ENCODE results near the gene SLC4A7. TPM values are rescaled to one million over a fixed set of nuclear protein-coding genes. Genes with fewer than 3 reads are reported as not detected.

Gene SLC4A7
- polyA plus RNA-seq, 1 of the 3 experiments (the other 2 are of a cell fraction) = 3.9 TPM

DNA sequence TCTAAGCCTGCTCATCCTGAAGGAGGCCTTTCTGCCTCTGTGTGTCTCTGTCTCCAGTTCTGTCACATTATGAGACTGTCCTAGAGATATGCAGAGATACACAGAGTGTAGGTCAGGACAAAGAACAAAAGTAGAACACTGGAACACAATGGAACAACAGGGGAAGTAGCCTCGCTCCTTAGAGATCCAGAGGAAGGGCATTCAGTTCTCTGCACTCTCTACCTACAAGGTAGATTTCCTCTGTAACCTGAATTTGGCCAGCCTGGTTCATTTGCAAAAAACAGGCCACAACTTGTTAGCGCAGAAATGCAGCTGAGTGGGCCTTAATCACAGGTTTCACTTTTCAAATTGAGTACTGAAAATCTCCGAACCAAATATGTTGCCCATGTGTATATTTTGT is 134.4 kb downstream of the SLC4A7 start:
- POLR2A ChIA-PET = no interaction called here

DNA sequence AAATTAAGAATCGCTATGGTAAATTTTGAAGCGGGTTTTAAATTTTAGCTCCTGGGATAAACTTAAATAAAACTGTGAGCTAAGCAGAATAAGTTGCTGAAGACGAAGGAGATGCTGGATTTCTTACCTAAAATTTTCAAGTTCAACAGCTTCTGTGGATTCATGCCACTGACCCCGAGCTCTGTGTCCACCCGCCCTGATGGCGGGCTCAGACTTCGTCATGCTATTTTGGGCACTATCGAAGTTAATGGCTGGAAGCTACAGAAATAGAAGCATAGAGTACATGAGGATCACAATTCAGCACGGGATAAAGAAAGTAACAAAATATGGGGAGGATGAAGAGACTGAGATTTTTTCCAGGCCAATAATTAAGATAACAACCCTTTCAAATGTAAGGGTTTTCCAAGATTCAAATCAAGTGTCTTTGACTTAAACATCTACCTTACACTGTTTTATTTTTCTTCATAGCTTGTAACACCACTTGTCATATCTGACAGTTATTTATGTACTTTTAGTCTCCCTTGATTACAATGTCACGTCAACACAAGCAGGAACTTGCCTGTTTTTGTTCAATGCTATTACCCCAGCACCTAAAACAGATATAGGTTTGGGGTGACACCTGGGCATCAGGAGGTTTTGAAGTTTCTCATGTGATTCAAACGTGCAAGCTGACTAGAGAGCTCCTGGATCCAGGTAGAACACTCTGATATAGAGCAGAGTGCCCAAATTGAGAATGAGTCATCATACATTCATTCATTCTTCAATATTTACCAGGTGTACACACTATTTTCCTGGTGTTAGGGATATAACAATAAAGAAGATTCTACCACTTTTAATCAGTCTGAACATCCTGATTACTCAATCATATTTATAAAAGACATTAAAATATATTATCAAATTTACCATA is 138.0 kb downstream of the SLC4A7 start:
- ChIA-PET POLR2A (no interaction called here), CTCF (interaction anchor here (2.2 kb wide), 1 partner anchor 11 kb away, joined by 12 read pairs; no protein-coding TSS in a partner anchor)
- no peaks in the 10 kb centered on the region for H3K9me2 ChIP-seq
- no peak overlapping the region for H3K4me3 ChIP-seq (ENCODE audit: low read depth in 2 of 2, low read length in 1 of 2)
- no peak overlapping the region for H3K9ac ChIP-seq
- no peak overlapping the region for H3K4me2 ChIP-seq
- no peak overlapping the region for H2AFZ ChIP-seq (ENCODE audit: low read depth)
- no peaks in the 10 kb centered on the region for H3K27me3 ChIP-seq (ENCODE audit: insufficient read depth)
- H3K9me3 ChIP-seq = no peaks in the 10 kb centered on the region
- H3K27ac ChIP-seq (ENCODE audit: low read depth in 2 of 2, low read length in 1 of 2) = no peak overlapping the region
- H3F3A ChIP-seq (replicated peaks; ENCODE audit: insufficient read depth) = no peaks in the 10 kb centered on the region
- WGBS (ENCODE audit: low lambda C conversion rate) = 82% methylated on average over 11 of the region's 11 CpGs
- no peaks in the 10 kb centered on the region for H4K20me1 ChIP-seq (ENCODE audit: insufficient read depth)
- TF ChIP-seq RFX5 (IDR thresholded peaks at IDR 0.05; ENCODE audit: low read length) (no peak), SMC3 (IDR thresholded peaks at IDR 0.05; ENCODE audit: low read depth, low read length) (no peak), EP300 (IDR thresholded peaks at IDR 0.05; ENCODE audit: borderline replicate concordance in 1 of 2, low read depth in 1 of 2, low read length in 1 of 2) (no peak), MEF2A (IDR thresholded peaks at IDR 0.05; ENCODE audit: borderline replicate concordance, low read depth) (no peak), RCOR1 (IDR thresholded peaks at IDR 0.05; ENCODE audit: low read length) (no peak)
- H3K4me1 ChIP-seq (ENCODE audit: control insufficient read depth in 1 of 2, insufficient read depth in 2 of 2, low read depth in 1 of 2, low read length in 1 of 2) = no peaks in the 10 kb centered on the region; a peak in 1 of 4 replicates
- no peaks in the 10 kb centered on the region for H3K36me3 ChIP-seq (replicated peaks in 1 of 2; ENCODE audit: control insufficient read depth in 1 of 2, insufficient read depth in 2 of 2, low read length in 1 of 2)
- no peaks in the 10 kb centered on the region for H3K79me2 ChIP-seq (ENCODE audit: insufficient read depth)
- DNase-seq = no peak

More for the DNA sequence above, 134.4 kb downstream of the SLC4A7 start:
- Histone ChIP-seq H3K4me1 (ENCODE audit: control insufficient read depth in 1 of 2, insufficient read depth in 2 of 2, low read depth in 1 of 2, low read length in 1 of 2) (no peaks in the 10 kb centered on the region; a peak in 1 of 4 replicates), H3K27me3 (ENCODE audit: insufficient read depth) (no peaks in the 10 kb centered on the region), H4K20me1 (ENCODE audit: insufficient read depth) (no peaks in the 10 kb centered on the region), H2AFZ (ENCODE audit: low read depth) (0 out of 2 replicates have a peak overlapping the region, but pooled peaks have one; percentile 54), H3K79me2 (ENCODE audit: insufficient read depth) (no peaks in the 10 kb centered on the region), H3K9ac (no peak overlapping the region), H3K4me3 (ENCODE audit: low read depth in 2 of 2, low read length in 1 of 2) (no peak overlapping the region), H3K9me3 (no peaks in the 10 kb centered on the region), H3K4me2 (no peak overlapping the region; the same call in 1 of the 2 replicates), H3K9me2 (no peaks in the 10 kb centered on the region), H3K27ac (ENCODE audit: low read depth in 2 of 2, low read length in 1 of 2) (no peak overlapping the region), H3K36me3 (replicated peaks in 1 of 2; ENCODE audit: control insufficient read depth in 1 of 2, insufficient read depth in 2 of 2, low read length in 1 of 2) (no peaks in the 10 kb centered on the region), H3F3A (replicated peaks; ENCODE audit: insufficient read depth) (no peaks in the 10 kb centered on the region)
- DNase-seq = no peak
- 97% methylated on average over 3 of the region's 3 CpGs for WGBS (ENCODE audit: low lambda C conversion rate)
- CTCF ChIA-PET = interaction anchor here (1.3 to 1.5 kb wide), 2 partner anchors 8 to 979 kb away, joined by 3 to 4 read pairs; no protein-coding TSS in a partner anchor
- TF ChIP-seq, protein P1, sequence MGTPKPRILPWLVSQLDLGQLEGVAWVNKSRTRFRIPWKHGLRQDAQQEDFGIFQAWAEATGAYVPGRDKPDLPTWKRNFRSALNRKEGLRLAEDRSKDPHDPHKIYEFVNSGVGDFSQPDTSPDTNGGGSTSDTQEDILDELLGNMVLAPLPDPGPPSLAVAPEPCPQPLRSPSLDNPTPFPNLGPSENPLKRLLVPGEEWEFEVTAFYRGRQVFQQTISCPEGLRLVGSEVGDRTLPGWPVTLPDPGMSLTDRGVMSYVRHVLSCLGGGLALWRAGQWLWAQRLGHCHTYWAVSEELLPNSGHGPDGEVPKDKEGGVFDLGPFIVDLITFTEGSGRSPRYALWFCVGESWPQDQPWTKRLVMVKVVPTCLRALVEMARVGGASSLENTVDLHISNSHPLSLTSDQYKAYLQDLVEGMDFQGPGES (IDR thresholded peaks at IDR 0.05; ENCODE audit: low read depth, low read length) = no peak
- TF ChIP-seq RXRA (IDR thresholded peaks at IDR 0.05; ENCODE audit: borderline replicate concordance, low read depth) = no peak
- no peak for TF ChIP-seq POLR2AphosphoS5 (IDR thresholded peaks at IDR 0.05; ENCODE audit: low read depth, low read length)

DNA sequence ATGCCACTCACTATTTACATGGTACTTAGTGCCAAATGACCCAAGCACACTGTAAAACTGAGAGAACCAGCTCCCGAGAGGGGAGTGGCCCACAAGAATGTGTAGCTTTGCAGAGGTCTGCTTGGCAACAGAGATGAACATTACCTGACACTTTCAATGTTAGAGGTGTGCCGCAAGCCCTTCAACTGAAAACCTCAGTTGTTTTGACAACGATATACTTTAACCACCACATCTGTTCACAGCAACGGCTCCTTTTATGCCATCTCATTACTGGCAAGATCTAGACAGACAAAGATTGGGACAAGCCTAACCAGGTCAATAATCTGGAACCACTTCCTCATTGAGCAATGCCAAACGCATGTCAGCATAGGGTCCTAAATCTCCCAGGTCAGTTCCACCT is 138.7 kb downstream of the SLC4A7 start:
- Histone ChIP-seq H3K4me2 (no peak overlapping the region), H4K20me1 (ENCODE audit: insufficient read depth) (no peaks in the 10 kb centered on the region), H3K27ac (ENCODE audit: low read depth in 2 of 2, low read length in 1 of 2) (no peak overlapping the region), H3K9ac (no peak overlapping the region), H3K9me3 (no peaks in the 10 kb centered on the region), H3K36me3 (replicated peaks in 1 of 2; ENCODE audit: control insufficient read depth in 1 of 2, insufficient read depth in 2 of 2, low read length in 1 of 2) (no peaks in the 10 kb centered on the region), H3K4me1 (ENCODE audit: control insufficient read depth in 1 of 2, insufficient read depth in 2 of 2, low read depth in 1 of 2, low read length in 1 of 2) (no peaks in the 10 kb centered on the region; a peak in 1 of 4 replicates), H3K4me3 (ENCODE audit: low read depth in 2 of 2, low read length in 1 of 2) (no peak overlapping the region), H3K9me2 (no peaks in the 10 kb centered on the region), H3F3A (replicated peaks; ENCODE audit: insufficient read depth) (no peaks in the 10 kb centered on the region), H2AFZ (ENCODE audit: low read depth) (no peak overlapping the region), H3K79me2 (ENCODE audit: insufficient read depth) (no peaks in the 10 kb centered on the region), H3K27me3 (ENCODE audit: insufficient read depth) (no peaks in the 10 kb centered on the region)
- 56% methylated on average over 4 of the region's 5 CpGs for WGBS (ENCODE audit: low lambda C conversion rate)
- ChIA-PET POLR2A (no interaction called here), CTCF (interaction anchor here (2.2 kb wide), 1 partner anchor 12 kb away, joined by 12 read pairs; no protein-coding TSS in a partner anchor)
- DNase-seq = no peak
- TF ChIP-seq, protein P1 (IDR thresholded peaks at IDR 0.05; ENCODE audit: low read depth, low read length) = no peak
- no peak for TF ChIP-seq JUND (IDR thresholded peaks at IDR 0.05)
- TF ChIP-seq MXI1 (IDR thresholded peaks at IDR 0.05; ENCODE audit: low read depth, low read length) = no peak

Measured in SK-N-SH (cell line).